GM12872 (cell line): ENCODE data around the gene MYRF.

Source experiments
- CTCF ChIP-seq: IDR thresholded peaks from 3 replicates; pipeline ENCODE4 v1.5.1; 2011; ENCODE audit warnings: low read depth, mild to moderate bottlenecking, low read length, moderate library complexity; ENCODE audit not compliant: insufficient read depth

MYRF gene

GRCh38 chr11:61828629-61829407, 76.4 kb downstream of the MYRF start:
- TF ChIP-seq CTCF = peak; percentile 67

- TF ChIP-seq CTCF = no peak
These were observed 77.4 kb downstream of the MYRF start for GRCh38 chr11:61829806-61830205.

DNA sequence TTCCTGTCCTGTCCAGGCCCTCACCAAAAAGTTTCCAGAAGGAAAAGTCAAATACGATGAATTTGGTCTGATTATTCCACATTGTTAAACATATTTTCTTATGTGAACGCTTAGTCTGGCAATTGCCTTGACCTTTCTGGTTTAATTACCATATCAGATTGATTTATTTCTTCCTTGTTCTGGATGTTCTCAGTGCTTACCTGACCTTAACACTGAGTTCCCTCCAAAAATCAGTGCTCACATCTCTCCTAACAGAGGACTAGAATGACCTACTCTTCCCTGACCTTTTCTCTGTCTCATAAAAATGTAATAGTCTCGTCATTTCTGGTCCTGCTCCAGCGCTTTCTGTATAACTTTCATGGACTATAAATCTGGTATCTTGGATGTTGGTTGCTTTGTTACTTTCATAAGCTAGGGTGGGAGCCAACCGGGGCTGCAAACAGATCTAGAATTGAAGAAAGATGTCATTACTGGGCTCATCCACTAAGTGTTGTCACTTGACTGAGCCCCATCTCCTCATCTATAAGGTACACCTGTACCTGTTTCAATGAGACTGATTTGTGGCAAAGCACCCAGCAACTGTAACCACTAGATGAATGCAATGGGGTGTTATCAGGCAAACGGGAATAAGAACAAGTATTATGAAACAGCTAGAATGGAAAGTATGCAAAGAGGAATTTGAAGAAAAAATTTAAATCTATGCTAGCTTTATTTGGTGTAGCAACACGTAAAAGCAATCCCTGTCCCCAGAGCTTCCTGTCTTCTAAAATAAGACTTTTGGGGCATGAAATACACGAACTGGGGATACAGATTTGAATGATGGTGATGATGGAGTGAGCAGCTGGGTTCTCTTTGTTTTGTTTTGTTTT, 78.0 kb downstream of the MYRF start:
- TF ChIP-seq CTCF = no peak

- no peak for TF ChIP-seq CTCF
These were observed 79.8 kb downstream of the MYRF start for GRCh38 chr11:61832207-61832606.

- TF ChIP-seq CTCF = no peak
These were observed 80.3 kb downstream of the MYRF start for GRCh38 chr11:61832754-61833153.

DNA sequence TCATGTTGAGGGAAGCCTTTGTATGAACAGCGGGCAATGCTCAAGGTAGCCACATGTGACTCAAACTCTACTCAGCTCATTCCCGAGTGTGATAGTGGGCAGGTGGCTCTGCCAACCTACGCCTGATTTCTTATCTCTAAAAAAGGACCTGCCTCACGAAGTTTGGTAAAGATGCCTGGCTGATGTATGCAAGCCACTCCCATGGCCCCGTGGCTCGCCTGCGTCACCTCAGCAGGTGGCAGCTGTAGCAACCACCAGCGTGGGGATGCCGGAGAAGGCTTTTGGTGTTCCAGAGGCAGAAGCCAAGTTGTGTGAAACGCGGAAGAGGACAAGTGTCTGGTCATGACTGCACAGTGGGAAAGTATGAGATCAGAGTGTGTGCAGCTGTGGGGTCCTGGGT, 81.0 kb downstream of the MYRF start:
- TF ChIP-seq CTCF = no peak

DNA sequence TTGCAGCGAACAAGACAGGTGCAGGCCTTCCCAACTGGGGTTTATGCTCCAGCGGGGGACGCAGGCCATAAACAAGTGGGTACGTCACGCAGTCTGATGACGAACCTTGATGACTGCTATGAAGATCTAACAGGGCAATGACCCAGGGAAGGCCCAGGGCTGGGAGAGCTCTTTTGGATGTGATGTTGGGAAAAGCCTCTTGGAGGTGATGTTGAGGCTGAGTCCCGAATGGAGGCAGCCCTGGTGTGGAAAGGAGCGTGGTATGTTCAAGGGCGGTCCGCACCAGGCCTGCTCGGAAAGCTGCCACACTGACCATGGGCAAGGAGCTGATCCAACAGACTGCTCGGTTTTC, 81.5 kb downstream of the MYRF start:
- TF ChIP-seq CTCF = no peak
